CD4-positive, CD25-positive, alpha-beta regulatory T cell (primary cell): ENCODE data around the gene RAB6B. TPM values are rescaled to one million over a fixed set of nuclear protein-coding genes. Genes with fewer than 3 reads are reported as not detected.

Experiments
- ATAC-seq, 2 donors: fragments of 150-1000 bp; cut with Tn5 transposase; one replicate each; pipeline ENCODE4 v1.10.0; 2021; ENCODE audit warnings: low read depth in 2 of 2, moderate number of reproducible peaks in 2 of 2, moderate library complexity in 1 of 2
- DNase-seq, 3 donors: peaks; one replicate each; pipeline versions ENCODE4 v3.0.0 to v3.0.0-alpha.2; 2012 to 2022; ENCODE audit warnings: mixed read lengths in 1 of 3
- H3K27ac ChIP-seq: one replicate; pipeline ENCODE4 v1.7.0; 2013; ENCODE audit warnings: mild to moderate bottlenecking, low read length; ENCODE audit not compliant: insufficient read depth, poor library complexity, severe bottlenecking
- H3K27me3 ChIP-seq: one replicate; pipeline ENCODE4 v1.7.0; 2013; ENCODE audit warnings: low read length; ENCODE audit not compliant: control insufficient read depth, insufficient read depth
- H3K36me3 ChIP-seq: one replicate; pipeline ENCODE4 v1.7.0; 2013; ENCODE audit warnings: mild to moderate bottlenecking, low read length, moderate library complexity; ENCODE audit not compliant: control insufficient read depth, insufficient read depth
- H3K4me1 ChIP-seq: 2 replicates; pipeline ENCODE4 v1.7.0; 2013; ENCODE audit warnings: mild to moderate bottlenecking, low read length; ENCODE audit not compliant: insufficient read depth, control insufficient read depth, poor library complexity, severe bottlenecking
- H3K4me3 ChIP-seq: one replicate; pipeline ENCODE4 v1.7.0; 2013; ENCODE audit warnings: low read depth, mild to moderate bottlenecking, low read length, moderate library complexity
- H3K9me3 ChIP-seq, 2 experiments: 1 replicate in 1 of 2; 2 replicates in 1 of 2; pipeline ENCODE4 v1.7.0; 2013; ENCODE audit warnings: low read length in 2 of 2, mild to moderate bottlenecking in 1 of 2, moderate library complexity in 1 of 2; ENCODE audit not compliant: control insufficient read depth in 2 of 2
- H3K27ac Mint-ChIP-seq, 3 donors: one replicate each; pipeline ENCODE4 v1.8.0; 2020 to 2022; ENCODE audit warnings: mild to moderate bottlenecking in 3 of 3, mixed read lengths in 3 of 3, moderate library complexity in 2 of 3
- H3K27me3 Mint-ChIP-seq: one replicate; pipeline ENCODE4 v1.8.0; 2022; ENCODE audit warnings: mild to moderate bottlenecking, mixed read lengths
- H3K36me3 Mint-ChIP-seq: one replicate; pipeline ENCODE4 v1.8.0; 2020; ENCODE audit warnings: mixed read lengths
- H3K4me1 Mint-ChIP-seq, 4 donors: one replicate each; pipeline ENCODE4 v1.8.0; 2020 to 2022; ENCODE audit warnings: mixed read lengths in 4 of 4, mild to moderate bottlenecking in 1 of 4
- H3K4me3 Mint-ChIP-seq, 4 donors: one replicate each; pipeline ENCODE4 v1.8.0; 2020 to 2022; ENCODE audit warnings: mild to moderate bottlenecking in 4 of 4, mixed read lengths in 4 of 4, moderate library complexity in 3 of 4
- H3K9me3 Mint-ChIP-seq, 7 donors: one replicate each; pipeline ENCODE4 v1.8.0; 2020 to 2022; ENCODE audit warnings: mixed read lengths in 7 of 7, mild to moderate bottlenecking in 3 of 7, moderate library complexity in 2 of 7
- polyA plus RNA-seq, 4 donors: library from polyadenylated mRNA; unstranded; fragments of 300-500 nt; fragmentation: Illumina TruSeq; gene quantifications; one replicate each; pipeline ENCODE4 v1.2.3, GENCODE V29; 2021
- total RNA-seq: library from RNA; stranded (reverse); gene quantifications from one replicate; pipeline ENCODE4 v1.2.3, GENCODE V29; 2022

The RAB6B gene
- total and polyA plus RNA-seq, 5 donors from 2014 or later = 0.16 to 0.94 (median 0.31) TPM

DNA sequence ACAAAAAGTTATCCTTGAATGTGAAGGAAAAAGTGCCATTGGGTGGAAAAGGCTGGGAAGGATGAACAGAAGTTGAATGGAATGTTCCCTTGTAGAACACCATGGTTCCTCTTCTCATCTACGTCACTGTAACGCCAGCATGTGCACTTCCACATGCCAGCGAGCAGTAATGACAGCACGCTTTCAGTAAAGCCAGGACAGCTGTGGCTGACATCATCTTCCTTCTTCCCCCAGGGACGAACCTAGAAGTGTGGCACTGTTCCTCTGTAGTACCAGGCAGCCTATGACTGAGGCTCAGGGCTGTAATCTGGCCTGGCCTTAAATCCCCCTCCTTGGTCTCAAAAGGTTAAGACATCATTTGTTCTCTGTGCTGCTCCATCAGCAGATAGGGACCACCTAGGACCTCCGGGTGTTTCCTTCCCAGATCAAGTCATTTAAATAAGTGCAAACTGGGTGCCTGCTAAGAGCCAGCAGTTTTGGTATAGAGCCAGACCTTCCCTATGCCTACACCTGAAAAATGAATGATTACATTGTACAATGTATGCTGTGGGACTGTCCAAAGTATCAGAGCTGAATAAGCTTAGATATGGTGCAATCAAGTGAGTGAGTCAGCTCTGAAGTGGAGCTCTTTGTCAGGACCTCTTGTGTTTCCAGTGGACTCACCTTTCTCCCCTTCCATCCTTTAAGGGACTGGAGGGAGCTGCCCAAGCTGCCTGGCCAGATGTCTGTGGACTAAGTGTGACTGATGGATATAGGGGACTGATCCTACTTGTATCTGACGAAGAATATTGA lies 95.7 kb downstream of the RAB6B start:
- H3K4me1 Mint-ChIP-seq = peaks cover 0 to 1% (median under 1%) of the 10 kb centered on the region in 4 donors
- H3K27me3 Mint-ChIP-seq = peaks cover 47% of the 10 kb centered on the region
- Histone ChIP-seq H3K27me3 (peaks cover 10% of the 10 kb centered on the region), H3K27ac (no peak overlapping the region), H3K4me1 (no peaks in the 10 kb centered on the region), H3K9me3 (no peaks in the 10 kb centered on the region), H3K4me3 (no peak overlapping the region), H3K36me3 (no peaks in the 10 kb centered on the region)
- H3K9me3 Mint-ChIP-seq = peaks cover 0 to 3% (median 0%) of the 10 kb centered on the region in 7 donors
- ATAC-seq (no peak), DNase-seq (no peak)
- H3K36me3 Mint-ChIP-seq = no peaks in the 10 kb centered on the region
- no peak overlapping the region for H3K4me3 Mint-ChIP-seq
- no peak overlapping the region for H3K27ac Mint-ChIP-seq

DNA sequence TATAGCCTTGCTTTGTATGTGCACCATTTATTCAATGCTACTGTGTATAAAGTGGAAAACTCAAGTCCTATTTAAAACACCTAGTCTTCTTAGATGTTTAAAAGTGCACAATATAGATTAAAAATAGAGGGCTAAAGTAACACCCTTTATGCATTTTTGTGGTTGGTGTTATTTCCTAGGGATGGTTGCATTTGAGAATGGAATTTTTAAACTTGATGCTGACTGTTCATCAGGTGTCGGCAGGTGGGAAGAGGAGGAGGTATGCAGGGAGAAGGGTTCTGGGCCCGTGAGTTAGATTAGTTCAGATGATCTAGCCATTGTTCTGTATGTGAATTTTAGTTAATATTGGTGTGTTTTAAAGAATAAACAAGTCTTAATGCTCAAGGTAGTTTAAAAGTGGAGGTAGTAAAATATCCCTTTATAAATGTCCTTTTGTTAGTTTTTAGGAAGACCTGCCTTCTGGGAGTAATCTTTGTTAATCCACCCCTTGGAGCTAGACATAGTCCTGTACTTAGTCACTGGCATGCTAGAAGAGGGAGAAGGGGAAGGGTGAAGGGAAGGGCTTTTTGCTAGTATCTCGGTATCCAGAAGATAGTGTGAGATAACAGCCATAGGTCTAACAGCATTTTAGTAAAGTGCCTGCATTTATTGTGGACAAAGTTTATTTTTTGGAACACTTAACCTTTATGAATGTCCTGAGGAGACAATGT lies 98.1 kb downstream of the RAB6B start:
- DNase-seq (no peak), ATAC-seq (no peak)
- H3K27me3 ChIP-seq = peaks cover 16% of the 10 kb centered on the region
- no peak overlapping the region for H3K27ac ChIP-seq
- no peak overlapping the region for H3K27ac Mint-ChIP-seq
- peaks cover 44% of the 10 kb centered on the region for H3K27me3 Mint-ChIP-seq
- H3K4me3 ChIP-seq = no peak overlapping the region
- H3K36me3 Mint-ChIP-seq = no peaks in the 10 kb centered on the region
- peaks cover 0 to 7% (median 3%) of the 10 kb centered on the region in 7 donors for H3K9me3 Mint-ChIP-seq
- no peaks in the 10 kb centered on the region for H3K36me3 ChIP-seq
- no peaks in the 10 kb centered on the region for H3K4me1 ChIP-seq
- H3K4me3 Mint-ChIP-seq = no peak overlapping the region
- no peaks in the 10 kb centered on the region for H3K4me1 Mint-ChIP-seq
- H3K9me3 ChIP-seq = peaks cover 5% of the 10 kb centered on the region in 2 experiments

DNA sequence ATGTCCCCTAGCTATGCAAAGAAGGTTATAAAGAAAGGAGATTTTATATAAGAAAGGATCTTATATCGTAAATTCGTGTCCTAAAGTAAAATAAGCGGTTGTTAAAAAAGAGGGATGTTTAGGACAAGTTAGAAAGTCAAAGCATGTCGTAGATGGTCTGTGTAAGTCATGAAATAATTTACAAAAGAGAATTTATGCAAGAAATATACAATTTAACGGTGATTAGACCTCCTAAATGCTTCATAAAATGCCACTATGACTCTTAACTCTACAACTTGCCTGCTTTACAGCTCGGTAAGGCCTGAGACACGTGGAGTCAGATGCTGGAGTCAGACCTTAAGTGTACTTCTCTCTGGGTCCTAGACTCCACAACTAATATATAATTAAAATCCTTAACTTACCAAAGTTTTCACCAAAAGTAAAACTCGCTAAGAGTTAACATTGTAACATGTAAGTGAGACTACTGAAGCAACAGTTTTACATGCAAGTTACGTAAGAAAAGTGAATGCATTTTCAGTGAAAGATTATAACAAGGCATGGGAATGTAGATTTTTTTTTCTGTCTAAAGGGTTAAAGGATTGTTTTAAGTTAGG lies 103.4 kb downstream of the RAB6B start:
- H3K4me1 Mint-ChIP-seq = no peaks in the 10 kb centered on the region
- no peaks in the 10 kb centered on the region for H3K4me1 ChIP-seq
- H3K4me3 ChIP-seq = no peak overlapping the region
- no peak overlapping the region for H3K27ac Mint-ChIP-seq
- peaks cover 13% of the 10 kb centered on the region for H3K27me3 ChIP-seq
- peaks cover 21% of the 10 kb centered on the region for H3K27me3 Mint-ChIP-seq
- peaks cover 0 to 13% (median 4%) of the 10 kb centered on the region in 7 donors for H3K9me3 Mint-ChIP-seq
- H3K36me3 ChIP-seq = no peaks in the 10 kb centered on the region
- H3K27ac ChIP-seq = no peak overlapping the region
- ATAC-seq (no peak), DNase-seq (peak in 1 of 3 donors; percentile 4)
- no peaks in the 10 kb centered on the region for H3K36me3 Mint-ChIP-seq
- H3K9me3 ChIP-seq = peaks cover 11 to 18% of the 10 kb centered on the region in 2 experiments
- no peak overlapping the region for H3K4me3 Mint-ChIP-seq

DNA sequence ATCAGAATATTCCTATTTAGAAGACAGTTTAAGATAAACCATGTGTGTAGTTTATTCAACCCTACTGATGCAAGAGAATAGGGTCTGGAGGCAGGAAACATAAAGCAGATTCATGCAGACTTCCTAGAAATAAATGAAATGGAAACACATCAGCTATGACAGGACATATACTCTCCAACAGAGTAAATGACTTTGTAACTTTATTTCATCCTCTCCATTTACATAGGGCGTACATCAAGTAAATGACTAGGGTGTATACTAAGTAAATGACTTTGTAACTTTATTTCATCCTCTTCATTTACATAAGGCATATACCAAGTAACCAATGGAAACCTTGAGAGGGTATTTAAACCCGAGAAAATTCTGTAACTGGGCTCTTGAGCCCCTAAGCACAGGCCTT lies 107.7 kb downstream of the RAB6B start:
- Mint-ChIP-seq H3K27me3 (peaks cover 12% of the 10 kb centered on the region), H3K4me3 (no peak overlapping the region)
- DNase-seq = no peak

DNA sequence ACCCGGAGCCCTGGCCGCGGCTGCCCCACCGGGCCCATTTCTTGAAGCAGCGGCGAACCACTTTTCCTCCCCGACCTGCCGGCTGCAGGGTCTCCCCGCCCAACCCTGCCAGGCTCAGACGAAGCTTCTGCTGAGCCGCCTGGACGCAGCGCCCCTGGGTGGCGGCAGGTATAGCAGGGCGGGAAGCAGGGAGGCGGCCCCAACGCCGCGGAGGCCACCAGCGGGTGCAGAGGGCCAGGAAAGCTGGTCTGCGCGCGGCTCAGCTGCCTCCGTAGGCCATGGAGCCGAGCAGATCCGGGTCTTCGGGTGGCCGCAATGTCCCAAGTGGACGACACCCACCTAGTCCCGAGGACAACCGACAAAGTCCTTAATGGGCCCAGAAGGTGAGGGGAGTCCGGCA lies 111.9 kb downstream of the RAB6B start:
- Mint-ChIP-seq H3K27ac (no peak overlapping the region), H3K9me3 (peaks cover 0 to 5% (median 0%) of the 10 kb centered on the region in 7 donors), H3K27me3 (peaks cover 29% of the 10 kb centered on the region), H3K4me1 (no peaks in the 10 kb centered on the region), H3K4me3 (no peak overlapping the region), H3K36me3 (no peaks in the 10 kb centered on the region)
- H3K27me3 ChIP-seq = peaks cover 11% of the 10 kb centered on the region
- no peak for ATAC-seq
- H3K4me3 ChIP-seq = no peak overlapping the region
- no peak overlapping the region for H3K27ac ChIP-seq
- H3K36me3 ChIP-seq = no peaks in the 10 kb centered on the region
- H3K4me1 ChIP-seq = no peaks in the 10 kb centered on the region
- DNase-seq = no peak
- H3K9me3 ChIP-seq = no peaks in the 10 kb centered on the region

More for the DNA sequence above, 107.7 kb downstream of the RAB6B start:
- H3K9me3 ChIP-seq = peaks cover 10 to 17% of the 10 kb centered on the region in 2 experiments
- H3K4me3 ChIP-seq = no peak overlapping the region
- H3K36me3 ChIP-seq = no peaks in the 10 kb centered on the region
- peaks cover 5% of the 10 kb centered on the region for H3K27me3 ChIP-seq
- H3K9me3 Mint-ChIP-seq = peaks cover 0 to 11% (median 4%) of the 10 kb centered on the region in 7 donors
- H3K27ac ChIP-seq = no peak overlapping the region
- no peaks in the 10 kb centered on the region for H3K36me3 Mint-ChIP-seq
- H3K27ac Mint-ChIP-seq = no peak overlapping the region
- no peaks in the 10 kb centered on the region for H3K4me1 Mint-ChIP-seq
- no peaks in the 10 kb centered on the region for H3K4me1 ChIP-seq
- no peak for ATAC-seq

DNA sequence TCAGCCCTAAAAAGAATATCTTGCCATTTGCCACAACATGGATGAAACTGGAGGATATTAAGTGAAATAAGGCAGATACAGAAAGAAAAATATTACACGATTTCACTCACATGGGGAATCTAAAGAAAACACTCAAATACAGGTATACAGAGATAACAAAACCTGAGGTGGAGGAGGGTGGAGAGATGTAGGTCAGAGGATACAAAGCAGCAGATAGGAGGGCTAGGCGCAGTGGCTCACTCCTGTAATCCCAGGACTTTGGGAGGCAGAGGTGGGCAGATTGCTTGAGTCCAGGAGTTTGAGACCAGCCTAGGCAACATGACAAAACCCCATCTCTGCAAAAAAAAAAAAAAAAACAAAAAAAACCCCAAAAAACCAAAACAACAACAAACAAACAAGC lies 113.2 kb downstream of the RAB6B start:
- no peaks in the 10 kb centered on the region for H3K4me1 Mint-ChIP-seq
- Histone ChIP-seq H3K27ac (no peak overlapping the region), H3K4me1 (no peaks in the 10 kb centered on the region), H3K36me3 (no peaks in the 10 kb centered on the region), H3K9me3 (no peaks in the 10 kb centered on the region), H3K4me3 (no peak overlapping the region), H3K27me3 (peaks cover 11% of the 10 kb centered on the region)
- H3K9me3 Mint-ChIP-seq = peaks cover 0 to 5% (median 0%) of the 10 kb centered on the region in 7 donors
- H3K27ac Mint-ChIP-seq = no peak overlapping the region
- no peak for DNase-seq
- no peaks in the 10 kb centered on the region for H3K36me3 Mint-ChIP-seq
- H3K4me3 Mint-ChIP-seq = no peak overlapping the region
- peaks cover 31% of the 10 kb centered on the region for H3K27me3 Mint-ChIP-seq
- no peak for ATAC-seq

DNA sequence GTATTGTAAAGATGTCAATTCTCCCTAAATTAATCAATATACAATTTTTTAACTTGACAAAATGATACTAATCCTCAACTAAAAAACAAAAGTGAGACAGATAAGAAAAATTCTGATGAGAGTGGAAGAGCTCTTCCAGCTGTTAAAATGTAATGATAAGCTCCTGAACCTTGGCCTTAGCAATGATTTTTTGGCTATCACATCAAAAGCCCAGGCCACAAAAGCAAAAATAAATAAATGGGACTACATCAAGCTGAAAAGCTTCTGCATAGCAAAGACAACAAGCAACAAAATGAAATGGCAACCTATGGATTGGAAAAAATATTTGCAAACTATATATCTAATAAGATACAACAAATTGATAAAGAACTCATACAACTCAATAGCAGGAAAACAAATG lies 114.1 kb downstream of the RAB6B start:
- Mint-ChIP-seq H3K36me3 (no peaks in the 10 kb centered on the region), H3K27me3 (peaks cover 25% of the 10 kb centered on the region), H3K27ac (no peak overlapping the region), H3K4me1 (no peaks in the 10 kb centered on the region), H3K9me3 (peaks cover 0 to 4% (median 0%) of the 10 kb centered on the region in 7 donors), H3K4me3 (no peak overlapping the region)
- Histone ChIP-seq H3K27ac (no peak overlapping the region), H3K36me3 (no peaks in the 10 kb centered on the region), H3K27me3 (peaks cover 11% of the 10 kb centered on the region), H3K4me3 (no peak overlapping the region), H3K4me1 (no peaks in the 10 kb centered on the region), H3K9me3 (no peaks in the 10 kb centered on the region)
- DNase-seq (no peak), ATAC-seq (no peak)
